Skin of body (tissue), 2 donors: ENCODE measurements around the gene OR5C1. TPM values are rescaled to one million over a fixed set of nuclear protein-coding genes. Genes with fewer than 3 reads are reported as not detected.
"Not testable (repeated sequence)": the region's sequence is repeated elsewhere in the genome, so short reads cannot be mapped to it uniquely, and the experiment has no call there.

Experiments used
- DNase-seq: peaks from one replicate; lab custom pipeline; 2025; lab: John Stamatoyannopoulos, UW
- total RNA-seq: library from RNA; depleted of rRNA; stranded (reverse); fragments of >200 nt; gene quantifications from one replicate; pipeline ENCODE4 v1.2.3, GENCODE V29; 2014

OR5C1 gene
- total RNA-seq, 1 donor from 2014 or later, result not detected

- DNase-seq, result peak; percentile 60
These were observed 21.7 kb downstream of the OR5C1 start for GRCh38 chr9:122810306-122810946.

DNA sequence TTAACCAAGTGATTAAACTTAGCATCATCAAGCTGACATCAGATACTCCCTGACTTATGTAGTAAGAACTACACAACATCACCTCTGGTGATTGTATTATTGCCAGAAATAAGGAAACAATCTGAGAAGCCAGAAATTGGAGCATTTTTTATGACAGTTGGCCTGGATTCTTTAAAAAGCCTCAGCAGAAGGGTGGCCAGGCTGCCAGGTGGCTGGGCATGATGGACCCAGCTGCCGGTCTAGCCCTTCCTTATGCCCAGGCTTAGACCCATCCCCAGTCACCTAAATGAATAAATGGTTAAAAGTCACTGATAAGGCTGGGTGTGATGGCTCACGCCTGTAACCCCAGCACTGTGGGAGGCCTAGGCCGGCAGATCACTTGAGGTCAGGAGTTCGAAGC, 24.0 kb downstream of the OR5C1 start:
- DNase-seq, result no peak

DNA sequence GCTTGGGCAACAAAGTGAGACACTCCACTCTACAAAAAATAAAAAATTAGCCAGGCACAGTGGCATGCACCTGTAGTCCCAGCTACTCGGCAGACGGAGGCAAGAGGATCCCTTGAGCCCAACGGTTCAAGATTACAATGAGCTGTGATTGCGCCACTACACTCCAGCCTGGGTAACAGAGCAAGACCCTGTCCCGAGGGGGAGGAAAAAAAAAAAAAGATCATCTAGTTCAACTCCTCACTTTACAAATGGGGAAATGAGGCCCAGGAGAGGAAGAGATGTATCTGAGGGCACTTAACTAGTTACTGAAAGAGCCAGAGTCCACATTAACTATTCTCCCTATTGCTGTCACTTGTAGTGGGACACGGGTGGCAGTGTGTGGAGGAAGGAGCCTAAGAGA, 25.8 kb downstream of the OR5C1 start:
- DNase-seq, result no peak

DNA sequence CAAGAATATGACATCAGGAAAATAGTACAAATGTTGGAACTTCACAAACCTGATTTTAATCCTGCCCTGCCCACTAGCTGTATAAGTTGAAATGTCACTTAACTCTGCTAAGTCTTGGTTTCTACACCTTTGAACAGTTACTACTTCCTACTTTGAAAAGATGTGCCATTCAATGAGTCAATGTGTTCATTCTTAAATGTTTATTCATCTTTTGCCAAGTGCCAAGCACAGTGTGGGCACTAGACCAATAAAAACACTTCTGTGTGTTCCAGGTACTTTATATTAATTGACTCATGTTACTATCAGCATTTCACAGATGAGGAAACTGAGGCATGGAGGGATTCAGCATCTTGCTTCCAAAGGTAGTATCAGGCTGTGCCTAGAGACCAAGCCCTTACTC, 26.8 kb downstream of the OR5C1 start:
- no peak for DNase-seq

DNA sequence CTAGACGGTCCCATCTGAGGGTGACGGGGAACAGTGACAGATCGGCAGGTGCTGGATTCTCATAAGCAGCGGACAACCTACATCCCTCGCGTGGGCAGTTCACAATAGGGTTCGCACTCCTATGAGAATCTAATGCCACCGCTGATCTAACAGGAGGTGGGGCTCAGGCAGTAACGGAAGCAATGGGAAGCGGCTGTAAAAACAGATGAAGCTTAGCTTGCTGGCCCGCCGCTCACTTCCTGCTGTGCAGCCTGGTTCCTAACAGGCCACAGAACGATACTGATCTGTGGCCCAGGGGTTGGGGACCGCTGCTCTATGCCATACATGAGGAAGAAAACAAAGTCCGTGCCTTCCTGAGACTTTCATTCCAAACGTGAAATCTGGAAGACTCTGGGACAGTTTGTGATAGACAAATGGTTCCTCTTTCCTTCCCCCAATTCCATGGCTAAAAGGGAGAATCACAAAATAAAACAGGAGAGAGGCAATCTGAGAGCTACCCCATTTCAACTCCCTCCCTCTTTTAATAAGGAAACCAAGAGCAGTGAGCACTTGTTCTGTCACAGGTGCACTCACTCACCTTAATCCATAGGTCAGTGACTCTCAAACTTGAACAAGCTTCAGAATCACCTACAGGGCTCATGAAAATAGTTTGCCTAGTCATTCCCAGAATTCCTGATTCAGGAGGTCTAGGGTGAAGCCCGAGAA, 27.6 kb downstream of the OR5C1 start:
- DNase-seq, result no peak

GRCh38 chr9:122819326-122819725, 30.6 kb downstream of the OR5C1 start:
- DNase-seq, result no peak

DNA sequence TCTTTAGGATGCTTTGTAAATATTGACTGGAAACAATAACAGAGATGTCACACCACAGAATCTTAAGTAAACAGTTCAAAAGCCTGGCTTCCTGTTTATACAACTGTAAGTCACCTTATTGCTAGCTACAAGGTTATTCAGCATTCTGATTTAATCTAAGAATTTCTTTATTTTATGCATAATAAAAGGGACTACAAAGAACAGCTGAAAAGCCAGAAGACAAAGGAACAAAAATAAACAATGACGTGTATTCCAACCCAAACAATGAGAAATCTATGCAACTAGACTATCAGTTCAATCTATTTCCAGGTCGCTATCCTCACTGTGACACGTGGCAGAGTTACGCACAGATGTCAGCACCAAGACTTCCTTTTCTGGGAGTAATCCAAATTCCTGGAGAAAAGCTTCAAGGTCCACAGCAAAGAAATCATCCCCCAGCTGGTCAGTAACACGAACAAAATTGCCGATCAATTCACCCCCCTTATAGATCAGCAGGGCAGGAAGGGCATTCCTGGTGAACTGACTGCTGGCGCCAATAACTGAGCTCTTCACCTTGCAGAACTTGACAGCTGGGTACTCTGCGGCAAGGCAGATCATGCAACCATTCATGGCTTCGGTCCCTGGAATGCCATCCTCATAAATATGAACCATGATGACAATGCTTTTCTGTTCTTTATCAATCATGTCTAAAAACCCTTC, 31.2 kb downstream of the OR5C1 start:
- no peak for DNase-seq

GRCh38 chr9:122820490-122820845, 31.7 kb downstream of the OR5C1 start:
- DNase-seq, result no peak

DNA sequence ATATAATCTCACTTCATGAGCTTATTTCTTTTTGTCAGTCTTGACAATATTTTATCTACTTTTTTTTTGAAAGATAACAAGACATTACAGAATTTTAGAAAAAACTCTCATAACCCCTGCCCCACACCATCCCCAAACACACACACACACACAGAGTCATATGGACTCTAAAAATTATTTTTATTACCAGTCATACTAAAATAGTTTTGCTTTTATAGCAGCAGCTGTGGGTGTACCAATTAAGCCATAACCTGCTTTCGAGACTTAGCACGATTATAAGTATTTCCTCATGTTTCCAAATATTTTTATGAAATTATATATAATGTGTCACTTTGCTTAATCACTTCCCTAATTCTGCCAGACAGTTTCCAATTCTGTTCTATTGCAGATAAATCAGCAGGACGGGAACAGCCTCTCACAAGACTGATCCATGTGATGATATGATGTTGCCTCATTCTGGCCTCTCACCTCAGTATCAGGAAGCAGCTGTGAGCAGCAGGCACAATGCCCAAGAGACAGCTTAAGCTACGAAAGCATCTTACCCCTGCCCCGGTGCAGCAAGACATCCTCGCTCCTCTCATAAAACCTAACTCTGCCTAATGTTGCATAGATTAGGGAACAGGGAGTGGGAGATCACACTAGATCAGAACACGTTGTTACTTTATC, 32.7 kb downstream of the OR5C1 start:
- DNase-seq, result no peak

- no peak for DNase-seq
These were observed 33.3 kb downstream of the OR5C1 start for GRCh38 chr9:122822056-122822455.

GRCh38 chr9:122822938-122823337, 34.2 kb downstream of the OR5C1 start:
- no peak for DNase-seq

- no peak for DNase-seq
These were observed 39.0 kb downstream of the OR5C1 start for GRCh38 chr9:122827761-122828093.

GRCh38 chr9:122828965-122829284, 40.2 kb downstream of the OR5C1 start:
- DNase-seq, result not testable (repeated sequence)

- no peak for DNase-seq
These were observed 43.5 kb downstream of the OR5C1 start for GRCh38 chr9:122832194-122832593.

GRCh38 chr9:122835313-122835731, 46.6 kb downstream of the OR5C1 start:
- DNase-seq, result no peak

DNA sequence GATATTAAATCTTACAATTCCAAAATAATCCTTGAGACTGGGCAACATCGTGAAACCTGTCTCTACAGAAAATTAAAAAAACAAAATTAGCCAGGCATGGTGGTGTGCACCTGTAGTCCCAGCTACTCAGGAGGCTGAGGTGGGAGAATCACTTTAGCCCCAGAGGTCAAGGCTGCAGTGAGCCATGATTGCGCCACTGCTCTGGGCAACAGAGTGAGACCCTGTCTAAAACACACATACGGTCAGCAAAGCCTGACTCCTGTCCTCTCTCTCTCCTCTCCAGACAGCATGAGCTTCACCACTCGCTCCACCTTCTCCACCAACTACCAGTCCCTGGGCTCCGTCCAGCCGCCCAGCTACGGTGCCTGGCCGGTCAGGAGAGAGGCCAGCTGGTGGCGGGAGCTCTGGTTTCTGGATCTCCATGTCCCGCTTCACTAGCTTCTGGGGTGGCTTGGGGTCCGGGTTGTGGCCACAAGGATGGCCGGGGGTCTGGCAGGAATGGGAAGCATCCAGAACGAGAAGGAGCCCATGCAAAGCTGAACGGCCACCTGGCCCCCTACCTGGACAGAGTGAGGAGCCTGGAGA, 48.6 kb downstream of the OR5C1 start:
- DNase-seq, result no peak

DNA sequence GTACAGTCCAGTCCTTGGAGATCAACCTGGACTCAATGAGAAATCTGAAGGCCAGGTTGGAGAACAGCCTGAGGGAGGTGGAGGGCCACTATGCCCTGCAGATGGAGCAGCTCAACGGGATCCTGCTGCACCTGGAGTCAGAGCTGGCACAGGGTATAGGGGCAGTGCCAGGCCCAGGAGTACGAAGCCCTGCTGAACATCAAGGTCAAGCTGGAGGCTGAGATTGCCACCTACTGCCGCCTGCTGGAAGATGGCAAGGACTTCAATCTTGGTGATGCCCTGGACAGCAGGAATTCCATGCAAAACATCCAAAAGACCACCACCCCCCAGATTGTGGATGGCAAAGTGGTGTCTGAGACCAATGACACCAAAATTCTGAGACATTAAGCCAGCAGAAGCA, 49.7 kb downstream of the OR5C1 start:
- DNase-seq, result not testable (repeated sequence)

Other genes starting within 250 kb of the OR5C1 start
- gene OR1N2, start 235.8 kb upstream of the OR5C1 start, total RNA-seq, result not detected
- gene OR1L8, start 205.5 kb upstream of the OR5C1 start, total RNA-seq, result 0.10 TPM
- gene OR1Q1, start 174.2 kb upstream of the OR5C1 start, total RNA-seq, result not detected
- gene OR1B1, start 131.3 kb upstream of the OR5C1 start, total RNA-seq, result not detected
- gene OR1L1, start 127.2 kb upstream of the OR5C1 start, total RNA-seq, result not detected
- gene OR1L3, start 113.8 kb upstream of the OR5C1 start, total RNA-seq, result not detected
- not detected for gene OR1L4, start 64.9 kb upstream of the OR5C1 start, total RNA-seq
- gene OR1L6, start 46.6 kb upstream of the OR5C1 start, total RNA-seq, result not detected
- not detected for gene OR1K1, start 11.2 kb downstream of the OR5C1 start, total RNA-seq
- gene PDCL, start 39.7 kb downstream of the OR5C1 start, total RNA-seq, result 28.3 TPM
- gene RC3H2, start 116.4 kb downstream of the OR5C1 start, total RNA-seq, result 39.3 TPM
- 23.5 TPM for gene ZBTB6, start 124.4 kb downstream of the OR5C1 start, total RNA-seq
- 6.7 TPM for gene ZBTB26, start 142.6 kb downstream of the OR5C1 start, total RNA-seq
- 66.8 TPM for gene RABGAP1, start 152.1 kb downstream of the OR5C1 start, total RNA-seq
- gene GPR21, start 244.7 kb downstream of the OR5C1 start, total RNA-seq, result 4.3 TPM